ENCODE measurements around the gene GALK2.

GALK2 gene

DNA sequence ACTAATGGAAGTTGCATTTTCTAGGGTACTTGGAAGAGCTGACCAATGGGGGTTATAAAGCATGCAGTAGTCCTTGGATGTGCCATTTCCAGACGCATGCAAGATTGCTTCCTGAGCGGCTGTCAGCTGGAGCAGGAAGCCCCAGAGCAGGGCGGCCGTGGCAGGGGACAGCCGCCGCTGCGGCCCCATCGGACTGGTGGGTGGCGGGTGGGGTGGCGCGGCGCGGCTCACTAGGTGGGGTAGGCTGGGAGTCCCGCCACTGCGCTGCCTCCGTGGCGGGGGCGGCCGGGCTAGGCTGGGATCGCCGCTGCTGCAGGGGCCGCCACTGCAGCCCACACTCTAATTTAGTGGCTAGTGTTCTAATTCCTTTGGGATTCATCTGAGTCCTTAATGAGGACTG is 196.4 kb downstream of the GALK2 start:
- no peak for DNase-seq

- DNase-seq: no peak
Observed at GRCh38 chr15:49370782-49371181, 200.7 kb downstream of the GALK2 start.

DNA sequence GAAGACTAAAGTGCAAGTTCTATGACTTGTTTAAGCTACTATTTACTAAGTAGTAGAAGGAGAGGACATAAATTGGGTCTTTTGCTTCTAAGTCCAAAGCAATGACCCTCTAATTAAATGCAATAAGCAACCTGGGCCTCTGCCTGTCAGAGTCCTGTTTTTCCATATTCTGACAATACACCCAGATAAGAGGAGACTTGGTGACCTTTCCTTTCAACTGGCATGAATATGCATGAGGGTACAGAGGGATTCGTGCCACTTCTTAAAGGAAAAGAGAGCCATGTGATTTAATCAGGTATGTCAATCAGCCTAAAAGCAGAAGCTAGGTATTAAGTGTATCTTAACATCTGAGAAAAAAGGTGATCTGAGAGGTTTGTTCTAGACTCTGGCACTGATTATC is 202.3 kb downstream of the GALK2 start:
- no peak for DNase-seq

DNA sequence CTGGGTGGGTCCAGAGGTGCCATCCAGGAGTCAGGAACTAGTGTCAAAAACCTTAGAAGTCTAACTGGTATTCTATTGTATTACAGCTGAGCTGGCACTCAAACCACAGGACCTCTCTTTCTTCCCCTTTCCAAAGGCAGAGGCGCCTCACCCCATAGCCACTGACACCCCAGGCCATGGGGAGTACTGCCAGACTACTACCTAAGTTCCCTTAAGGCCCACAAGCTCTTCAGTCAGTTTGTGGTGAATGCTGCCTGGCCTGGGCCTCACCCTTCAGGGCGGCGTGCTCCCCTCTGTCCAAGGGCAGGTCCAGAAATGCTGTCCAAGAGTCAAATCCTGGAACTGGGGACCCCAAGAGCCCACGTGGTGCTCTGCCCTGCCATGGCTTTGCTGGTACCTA is 209.9 kb downstream of the GALK2 start:
- DNase-seq: no peak

DNA sequence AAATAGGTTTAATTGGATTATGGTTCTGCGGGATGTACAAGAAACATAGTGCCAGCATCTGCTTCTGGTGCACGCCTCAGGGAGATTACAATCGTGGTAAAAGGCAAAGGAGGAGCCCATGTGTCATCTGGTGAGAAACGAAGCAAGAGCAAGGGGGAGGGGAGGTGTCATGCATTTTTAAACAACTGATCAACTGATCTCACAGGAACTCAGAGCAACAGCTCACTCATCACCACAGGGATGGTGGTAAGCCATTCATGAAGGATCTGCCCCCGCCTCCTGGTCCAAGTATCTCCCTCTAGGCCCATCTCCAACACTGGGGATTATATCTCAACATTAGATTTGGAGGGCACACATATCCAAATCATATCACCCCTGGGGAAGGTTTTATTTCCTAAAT is 210.9 kb downstream of the GALK2 start:
- no peak for DNase-seq

Measured in NCI-H446 (cell line).